A549 (cell line): ENCODE results near the gene URI1. TPM values are rescaled to one million over a fixed set of nuclear protein-coding genes. Genes with fewer than 3 reads are reported as not detected.

Experiments used
- ATAC-seq, 2 experiments: fragments of 200-7000 bp in 1 of 2; fragments of >200 bp in 1 of 2; cut with Nextera tagmentation in 1 of 2; cut with Tn5 transposase in 1 of 2; 3 replicates each; pipeline versions ENCODE4 v1.8.0 to v1.9.1; 2018 to 2020; ENCODE audit warnings: mild to moderate bottlenecking in 1 of 2, moderate library complexity in 1 of 2
- CTCF ChIA-PET: fragments of 300-600 bp; sonication (Branson Sonifier 250); formaldehyde crosslinking; extraction: SDS; loops from one replicate; lab custom pipeline; 2021; ENCODE audit warnings: antibody characterized with exemption, inconsistent platforms; lab: Yijun Ruan, JAX
- POLR2A ChIA-PET: fragments of 350-600 bp; formaldehyde crosslinking; extraction: SDS; loops from one replicate; lab custom pipeline; 2021; ENCODE audit warnings: antibody characterized with exemption, inconsistent platforms; lab: Yijun Ruan, JAX
- DNase-seq, 2 experiments: peaks; one replicate each; pipeline versions ENCODE4 v3.0.0 to v3.0.0-alpha.2; 2011 to 2016; ENCODE audit warnings: low read depth in 1 of 2, low spot score in 1 of 2
- FAIRE-seq: peaks from 2 replicates; lab custom pipeline; 2011; peaks lifted over from hg19 to GRCh38; lab: Jason Lieb, UNC
- H3K27ac ChIP-seq, 2 experiments: fragments of >200 bp; sonication (Bioruptor Twin); formaldehyde crosslinking; 3 replicates each; pipeline ENCODE4 v1.5.1; 2016 to 2017
- H3K4me1 ChIP-seq: fragments of >200 bp; sonication (Bioruptor Twin); formaldehyde crosslinking; 3 replicates; pipeline ENCODE4 v1.6.1; 2016
- H3K4me2 ChIP-seq: fragments of >200 bp; sonication (Bioruptor Twin); formaldehyde crosslinking; 3 replicates; pipeline ENCODE4 v1.6.1; 2016
- H3K4me3 ChIP-seq: fragments of >200 bp; sonication (Bioruptor Twin); formaldehyde crosslinking; 3 replicates; pipeline ENCODE4 v1.5.1; 2016
- H3K9me3 ChIP-seq: fragments of >200 bp; sonication (Bioruptor Twin); formaldehyde crosslinking; 3 replicates; pipeline ENCODE4 v1.6.1; 2016
- BHLHE40 ChIP-seq: IDR thresholded peaks from 2 replicates; pipeline ENCODE4 v1.6.1; 2012; ENCODE audit warnings: low read depth, low read length, inconsistent platforms
- CBX2 ChIP-seq: fragments of 200-600 bp; sonication (generic); IDR thresholded peaks from 2 replicates; pipeline ENCODE4 v1.6.1; 2016; ENCODE audit warnings: low read depth, mild to moderate bottlenecking, borderline replicate concordance
- CBX8 ChIP-seq: fragments of 200-600 bp; sonication (generic); IDR thresholded peaks from 2 replicates; pipeline ENCODE4 v1.6.1; 2016
- CHD2 ChIP-seq: fragments of 150-350 bp; IDR thresholded peaks from 2 replicates; pipeline ENCODE4 v1.6.1; 2014; ENCODE audit warnings: low read length; ENCODE audit not compliant: partially characterized antibody
- EP300 ChIP-seq, 2 experiments: fragments of >200 bp; sonication (Bioruptor Twin); formaldehyde crosslinking; IDR thresholded peaks; 2 replicates in 1 of 2; 3 replicates in 1 of 2; pipeline ENCODE4 v1.6.1; 2016 to 2017
- ESRRA ChIP-seq: fragments of 150-350 bp; IDR thresholded peaks from 2 replicates; pipeline ENCODE4 v1.6.1; 2014; ENCODE audit warnings: mild to moderate bottlenecking, low read length, borderline replicate concordance
- HDAC2 ChIP-seq: fragments of 200-600 bp; sonication (generic); IDR thresholded peaks from 2 replicates; pipeline ENCODE4 v1.6.1; 2016
- HOXA7 ChIP-seq: fragments of 250-450 bp; sonication (Bioruptor Pico); IDR thresholded peaks from 2 replicates; pipeline ENCODE4 v1.5.0; 2020; ENCODE audit warnings: mild to moderate bottlenecking, moderate library complexity
- HOXB5 ChIP-seq: fragments of 250-450 bp; sonication (Bioruptor Pico); IDR thresholded peaks from 2 replicates; pipeline ENCODE4 v1.5.0; 2020; ENCODE audit warnings: mild to moderate bottlenecking, moderate library complexity
- KDM1A ChIP-seq: fragments of 200-600 bp; sonication (generic); IDR thresholded peaks from 2 replicates; pipeline ENCODE4 v1.6.1; 2016; ENCODE audit warnings: low read depth, mild to moderate bottlenecking
- KDM5A ChIP-seq: fragments of 200-600 bp; sonication (generic); IDR thresholded peaks from 2 replicates; pipeline ENCODE4 v1.6.1; 2016; ENCODE audit warnings: antibody characterized with exemption, mild to moderate bottlenecking
- MYC ChIP-seq: IDR thresholded peaks from 2 replicates; pipeline ENCODE4 v1.6.1; 2012; ENCODE audit warnings: mild to moderate bottlenecking, inconsistent platforms, low read length, improper control_type of control experiment, borderline replicate concordance
- RAD21 ChIP-seq, 2 experiments: fragments of >200 bp in 1 of 2; sonication (Bioruptor Twin) in 1 of 2; formaldehyde crosslinking in 1 of 2; IDR thresholded peaks in 1 of 2; conservative IDR thresholded peaks in 1 of 2; 2 replicates in 1 of 2; 3 replicates in 1 of 2; pipeline ENCODE4 v1.6.1; 2012 to 2018; ENCODE audit warnings: inconsistent platforms in 1 of 2
- RNF2 ChIP-seq: fragments of 200-600 bp; sonication (generic); IDR thresholded peaks from 2 replicates; pipeline ENCODE4 v1.6.1; 2016; ENCODE audit warnings: low read depth, mild to moderate bottlenecking, antibody characterized with exemption, moderate library complexity, borderline replicate concordance
- SMC3 ChIP-seq: fragments of >200 bp; sonication (Bioruptor Twin); formaldehyde crosslinking; IDR thresholded peaks from 3 replicates; pipeline ENCODE4 v1.6.1; 2018; ENCODE audit warnings: inconsistent platforms
- SREBF2 ChIP-seq: fragments of 450-650 bp; IDR thresholded peaks from 2 replicates; pipeline ENCODE4 v1.6.1; 2014; ENCODE audit warnings: mild to moderate bottlenecking, moderate library complexity
- TP53 ChIP-seq: fragments of 250-450 bp; sonication (Bioruptor Pico); IDR thresholded peaks from 2 replicates; pipeline ENCODE4 v1.5.0; 2021; ENCODE audit warnings: mild to moderate bottlenecking, moderate library complexity
- ZC3H11A ChIP-seq: fragments of 450-650 bp; IDR thresholded peaks from 2 replicates; pipeline ENCODE4 v1.6.1; 2014; ENCODE audit warnings: antibody characterized with exemption, mild to moderate bottlenecking
- WGBS: methylation state at CpG from one replicate; pipeline ENCODE4 v1.1.6; 2017; ENCODE audit errors: missing lambda C conversion rate; 5-methylcytosine and 5-hydroxymethylcytosine counted together
- polyA plus RNA-seq, 4 experiments: library from polyadenylated mRNA; depleted of rRNA in 3 of 4; stranded (reverse); fragments of >200 nt; fragmentation: RNase III in 1 of 4; extraction: RNeasy Plus Mini Kit Qiagen cat#74134 plus additional on column Dnase treatment in 1 of 4; gene quantifications; 2 replicates in 3 of 4; 3 replicates in 1 of 4; pipeline ENCODE4 v1.2.3, GENCODE V29; 2011 to 2017
- TF ChIP-seq, protein P1 (sequence below): fragments of 250-450 bp; sonication (Bioruptor Pico); IDR thresholded peaks from 2 replicates; pipeline ENCODE4 v1.5.0; 2021; ENCODE audit warnings: mild to moderate bottlenecking, moderate library complexity, borderline replicate concordance
- TF ChIP-seq, protein P2 (sequence below): IDR thresholded peaks from 2 replicates; pipeline ENCODE4 v1.6.1; 2012; ENCODE audit warnings: low read depth, borderline replicate concordance
- TF ChIP-seq, protein P3 (sequence below): IDR thresholded peaks from 2 replicates; pipeline ENCODE4 v1.6.1; 2012

The URI1 gene
- polyA plus RNA-seq, 2 of the 4 experiments (the other 2 are of a cell fraction), result 116 to 228 TPM

DNA sequence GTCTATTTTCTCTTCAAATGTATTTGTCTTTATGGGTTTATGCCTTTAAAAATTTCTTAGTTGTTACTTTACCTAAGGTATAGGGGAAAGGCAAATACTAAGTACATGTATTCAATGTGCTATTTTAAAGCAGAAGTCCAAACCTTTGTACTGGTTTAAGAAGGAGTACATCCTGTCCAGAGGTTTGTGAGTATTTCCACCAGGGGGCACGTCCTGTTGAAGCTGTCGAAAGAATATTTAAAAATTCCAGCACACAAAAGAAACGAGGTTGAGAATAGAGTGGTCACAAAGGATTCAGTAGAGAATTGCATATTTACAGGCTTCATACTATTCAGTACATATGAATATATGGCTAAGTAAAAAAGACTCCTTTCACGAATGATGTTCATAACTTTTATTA, 59.8 kb downstream of the URI1 start:
- ChIA-PET CTCF (interaction anchor here (1.0 to 2.3 kb wide), 6 partner anchors 14 to 129 kb away, joined by 3 to 5 read pairs (median 4); no protein-coding TSS in a partner anchor), POLR2A (interaction anchor here (0.6 kb wide), 1 partner anchor 24 kb away, joined by 3 read pairs; no protein-coding TSS in a partner anchor)
- Histone ChIP-seq H3K4me2 (no peak overlapping the region), H3K9me3 (peaks cover 11% of the 10 kb centered on the region; the same call in 1 of the 3 replicates), H3K4me1 (no peaks in the 10 kb centered on the region), H3K4me3 (no peak overlapping the region), H3K27ac (no peak overlapping the region)
- 83% methylated on average over 4 of the region's 4 CpGs for WGBS
- FAIRE-seq (no peak), DNase-seq (peak in 1 of 2 experiments; percentile 25), ATAC-seq (peak; percentile 30 to 41; a peak in 2 of 6 replicates)
- TF ChIP-seq EP300 (IDR thresholded peaks at IDR 0.05), result no peak
- no peak for TF ChIP-seq SREBF2
- TF ChIP-seq TP53 (CRISPR knock-in tag), result no peak
- no peak for TF ChIP-seq CHD2
- TF ChIP-seq KDM5A, result no peak
- TF ChIP-seq BHLHE40, result no peak

DNA sequence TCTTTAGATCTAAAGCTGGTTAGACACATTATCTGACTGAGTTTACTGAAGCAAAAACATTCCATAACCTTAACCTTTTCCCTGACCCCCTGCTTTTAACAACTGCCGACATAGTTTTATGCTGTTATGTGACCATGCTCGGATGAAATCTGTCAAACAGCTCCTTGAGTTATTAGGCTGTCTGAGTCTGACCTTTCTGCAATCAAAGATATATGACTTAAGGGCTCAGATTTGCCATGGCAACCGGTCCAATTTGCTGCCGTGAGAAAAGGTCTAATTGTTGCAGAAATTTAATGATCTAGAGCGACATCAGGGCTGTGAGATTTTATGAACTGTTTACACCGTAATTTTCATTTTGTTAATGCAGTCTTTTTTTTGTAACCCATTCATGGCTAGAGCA, 61.8 kb downstream of the URI1 start:
- Histone ChIP-seq H3K4me1 (no peaks in the 10 kb centered on the region), H3K4me2 (no peak overlapping the region), H3K9me3 (peaks cover 10% of the 10 kb centered on the region; the same call in 1 of the 3 replicates), H3K27ac (no peak overlapping the region), H3K4me3 (no peak overlapping the region)
- WGBS, result 93% methylated on average over 6 of the region's 6 CpGs
- FAIRE-seq, result no peak
- TF ChIP-seq KDM5A, result no peak
- TF ChIP-seq ESRRA, result no peak
- TF ChIP-seq, protein P1, sequence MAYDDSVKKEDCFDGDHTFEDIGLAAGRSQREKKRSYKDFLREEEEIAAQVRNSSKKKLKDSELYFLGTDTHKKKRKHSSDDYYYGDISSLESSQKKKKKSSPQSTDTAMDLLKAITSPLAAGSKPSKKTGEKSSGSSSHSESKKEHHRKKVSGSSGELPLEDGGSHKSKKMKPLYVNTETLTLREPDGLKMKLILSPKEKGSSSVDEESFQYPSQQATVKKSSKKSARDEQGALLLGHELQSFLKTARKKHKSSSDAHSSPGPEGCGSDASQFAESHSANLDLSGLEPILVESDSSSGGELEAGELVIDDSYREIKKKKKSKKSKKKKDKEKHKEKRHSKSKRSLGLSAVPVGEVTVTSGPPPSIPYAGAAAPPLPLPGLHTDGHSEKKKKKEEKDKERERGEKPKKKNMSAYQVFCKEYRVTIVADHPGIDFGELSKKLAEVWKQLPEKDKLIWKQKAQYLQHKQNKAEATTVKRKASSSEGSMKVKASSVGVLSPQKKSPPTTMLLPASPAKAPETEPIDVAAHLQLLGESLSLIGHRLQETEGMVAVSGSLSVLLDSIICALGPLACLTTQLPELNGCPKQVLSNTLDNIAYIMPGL (CRISPR knock-in tag), result no peak
- TF ChIP-seq, protein P2, sequence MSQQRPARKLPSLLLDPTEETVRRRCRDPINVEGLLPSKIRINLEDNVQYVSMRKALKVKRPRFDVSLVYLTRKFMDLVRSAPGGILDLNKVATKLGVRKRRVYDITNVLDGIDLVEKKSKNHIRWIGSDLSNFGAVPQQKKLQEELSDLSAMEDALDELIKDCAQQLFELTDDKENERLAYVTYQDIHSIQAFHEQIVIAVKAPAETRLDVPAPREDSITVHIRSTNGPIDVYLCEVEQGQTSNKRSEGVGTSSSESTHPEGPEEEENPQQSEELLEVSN, result no peak
- no peak for TF ChIP-seq HOXB5 (CRISPR knock-in tag)
- ChIA-PET CTCF (interaction anchor here (1.0 kb wide), 1 partner anchor 27 kb away, joined by 3 read pairs; no protein-coding TSS in a partner anchor), POLR2A (no interaction called here)
- ATAC-seq, result no peak
- no peak for DNase-seq

DNA sequence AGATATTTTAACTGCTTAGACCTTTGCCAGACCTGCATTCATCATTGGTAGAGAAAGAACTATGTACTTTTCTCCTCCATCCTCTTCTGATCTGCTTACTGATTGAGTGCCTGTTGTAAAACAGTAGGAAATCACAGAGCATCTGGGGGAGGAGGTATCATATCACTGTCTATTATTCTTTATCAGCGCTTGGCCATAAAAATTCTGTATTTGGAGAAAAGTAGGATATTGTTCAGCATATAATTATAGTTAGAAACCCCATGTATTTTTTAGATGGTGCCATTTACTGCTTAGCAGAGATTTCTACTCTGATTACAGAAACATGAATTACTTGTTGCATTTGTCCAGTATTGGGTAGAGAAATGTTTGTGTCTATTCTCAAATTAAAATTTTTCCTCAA, 62.4 kb downstream of the URI1 start:
- ATAC-seq (no peak), FAIRE-seq (no peak), DNase-seq (no peak)
- no peak overlapping the region for H3K4me2 ChIP-seq
- H3K27ac ChIP-seq, result no peak overlapping the region
- peaks cover 3% of the 10 kb centered on the region; the same call in 2 of the 3 replicates for H3K4me1 ChIP-seq
- peaks cover 5% of the 10 kb centered on the region; the same call in 1 of the 3 replicates for H3K9me3 ChIP-seq
- no peak overlapping the region for H3K4me3 ChIP-seq
- TF ChIP-seq SMC3, result no peak
- no peak for TF ChIP-seq HOXA7 (CRISPR knock-in tag)
- no peak for TF ChIP-seq SREBF2
- no peak for TF ChIP-seq CBX8
- TF ChIP-seq CBX2, result no peak
- TF ChIP-seq, protein P2, result no peak
- no peak for TF ChIP-seq RNF2
- TF ChIP-seq KDM1A, result no peak
- no peak for TF ChIP-seq ZC3H11A
- TF ChIP-seq, protein P3, sequence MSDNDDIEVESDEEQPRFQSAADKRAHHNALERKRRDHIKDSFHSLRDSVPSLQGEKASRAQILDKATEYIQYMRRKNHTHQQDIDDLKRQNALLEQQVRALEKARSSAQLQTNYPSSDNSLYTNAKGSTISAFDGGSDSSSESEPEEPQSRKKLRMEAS, result no peak
- no peak for TF ChIP-seq RAD21 (conservative IDR thresholded peaks at IDR 0.05 in 1 of 2, IDR thresholded peaks at IDR 0.05 in 1 of 2)
- TF ChIP-seq MYC, result no peak
- no peak for TF ChIP-seq HDAC2
- POLR2A ChIA-PET, result no interaction called here
- WGBS, result 90% methylated on average over 1 of the region's 1 CpG
- CTCF ChIA-PET, result no interaction called here
